GM12878 (cell line): ENCODE results near the gene ZNF653. TPM values are rescaled to one million over a fixed set of nuclear protein-coding genes. Genes with fewer than 3 reads are reported as not detected.
"Not testable (repeated sequence)": the region's sequence is repeated elsewhere in the genome, so short reads cannot be mapped to it uniquely, and the experiment has no call there.

ENCODE experiments used
- ATAC-seq: fragments of 200-7000 bp; cut with Tn5 transposase; 3 replicates; pipeline ENCODE4 v1.9.1; 2020; ENCODE audit warnings: mild to moderate bottlenecking, moderate library complexity
- BruUV-seq: library from RNA; stranded (reverse); fragments of 400-500 nt; replicated peaks from 2 replicates; lab custom pipeline; 2021; lab: Mats Ljungman, UMichigan
- CTCF ChIA-PET: fragments of 300-600 bp; sonication (Branson Sonifier 250); formaldehyde crosslinking; extraction: SDS; loops from one replicate; lab custom pipeline; 2021; ENCODE audit warnings: inconsistent platforms; lab: Yijun Ruan, JAX
- POLR2A ChIA-PET: fragments of 350-600 bp; formaldehyde crosslinking; extraction: SDS; loops from one replicate; lab custom pipeline; 2021; ENCODE audit warnings: inconsistent platforms; lab: Charles Lee
- RAD21 ChIA-PET: fragments of 300-600 bp; sonication (Branson Sonifier 250); formaldehyde crosslinking; loops from one replicate; lab custom pipeline; 2023; ENCODE audit warnings: antibody characterized with exemption; ENCODE audit not compliant: unreplicated experiment; lab: Charles Lee
- SMC1A ChIA-PET: fragments of 300-600 bp; sonication (Branson Sonifier 250); formaldehyde crosslinking; loops from one replicate; lab custom pipeline; 2023; ENCODE audit not compliant: unreplicated experiment, uncharacterized antibody; lab: Charles Lee
- DNase-seq: peaks from one replicate; pipeline ENCODE4 v3.0.0-alpha.2; 2011; ENCODE audit warnings: low read depth, low spot score
- FAIRE-seq: peaks from 3 replicates; lab custom pipeline; 2011; peaks lifted over from hg19 to GRCh38; lab: Jason Lieb, UNC
- H2AFZ ChIP-seq: 2 replicates; pipeline ENCODE4 v1.6.0; 2011; ENCODE audit warnings: low read depth, low read length, control low read depth; ENCODE audit not compliant: control insufficient read depth
- H3K27ac ChIP-seq: 2 replicates; pipeline ENCODE4 v1.5.1; 2011; ENCODE audit warnings: control low read depth; ENCODE audit not compliant: control insufficient read depth, insufficient read depth
- H3K27me3 ChIP-seq, 2 experiments: replicated peaks in 1 of 2; 2 replicates each; pipeline versions ENCODE4 v1.6.0 to v1.6.1; 2011; ENCODE audit warnings: low read length in 1 of 2; ENCODE audit not compliant: control insufficient read depth in 2 of 2, insufficient read depth in 2 of 2
- H3K36me3 ChIP-seq, 2 experiments: 2 replicates each; pipeline ENCODE4 v1.5.1; 2011; ENCODE audit warnings: low read length in 1 of 2; ENCODE audit not compliant: control insufficient read depth in 2 of 2, insufficient read depth in 2 of 2
- H3K4me1 ChIP-seq: 2 replicates; pipeline ENCODE4 v1.6.1; 2011; ENCODE audit warnings: mild to moderate bottlenecking, low read length, moderate library complexity, mixed read lengths; ENCODE audit not compliant: control insufficient read depth, insufficient read depth
- H3K4me2 ChIP-seq: 2 replicates; pipeline ENCODE4 v1.6.0; 2011; ENCODE audit warnings: control low read depth; ENCODE audit not compliant: control insufficient read depth, insufficient read depth
- H3K4me3 ChIP-seq: fragments of 200-600 bp; sonication (generic); 2 replicates; pipeline ENCODE4 v1.5.1; 2016
- H3K79me2 ChIP-seq: 2 replicates; pipeline ENCODE4 v1.6.0; 2011; ENCODE audit warnings: low read length; ENCODE audit not compliant: control insufficient read depth, insufficient read depth
- H3K9ac ChIP-seq: 2 replicates; pipeline ENCODE4 v1.8.0; 2011; ENCODE audit warnings: low read length, control low read depth, mixed read lengths; ENCODE audit not compliant: control insufficient read depth, insufficient read depth
- H3K9me3 ChIP-seq: replicated peaks from 3 replicates; pipeline ENCODE4 v1.5.1; 2011; ENCODE audit warnings: mild to moderate bottlenecking, low read length; ENCODE audit not compliant: control insufficient read depth, insufficient read depth
- H4K20me1 ChIP-seq: 2 replicates; pipeline ENCODE4 v1.6.0; 2011; ENCODE audit not compliant: control insufficient read depth, insufficient read depth
- ATF7 ChIP-seq: fragments of 450-650 bp; IDR thresholded peaks from 2 replicates; pipeline ENCODE4 v1.6.1; 2016; ENCODE audit warnings: low read depth, mild to moderate bottlenecking
- CHD1 ChIP-seq: IDR thresholded peaks from 2 replicates; pipeline ENCODE4 v1.6.1; 2012; ENCODE audit warnings: low read depth, low read length, improper control_type of control experiment
- CTCF ChIP-seq, 3 experiments: IDR thresholded peaks in 2 of 3; conservative IDR thresholded peaks in 1 of 3; 2 replicates each; pipeline ENCODE4 v1.5.1; 2011; ENCODE audit warnings: low read depth in 3 of 3, low read length in 3 of 3, mild to moderate bottlenecking in 3 of 3, control low read depth in 2 of 3, moderate library complexity in 2 of 3, inconsistent platforms in 1 of 3, mixed read lengths in 1 of 3; ENCODE audit not compliant: control insufficient read depth in 2 of 3, insufficient read depth in 1 of 3; ENCODE audit errors: extremely low read depth in 1 of 3
- SMC3 ChIP-seq: IDR thresholded peaks from 2 replicates; pipeline ENCODE4 v1.6.1; 2011; ENCODE audit warnings: low read length, improper control_type of control experiment, borderline replicate concordance
- TCF3 ChIP-seq: IDR thresholded peaks from 2 replicates; pipeline ENCODE4 v1.6.1; 2012; ENCODE audit warnings: low read depth, mild to moderate bottlenecking, low read length, borderline replicate concordance; ENCODE audit not compliant: insufficient read depth
- ZNF687 ChIP-seq: fragments of 450-650 bp; IDR thresholded peaks from 2 replicates; pipeline ENCODE4 v1.6.1; 2017; ENCODE audit warnings: mild to moderate bottlenecking, moderate library complexity
- WGBS: methylation state at CpG from one replicate; pipeline ENCODE4 v1.1.6; 2016; ENCODE audit warnings: low lambda C conversion rate; ENCODE audit not compliant: insufficient replicate concordance, insufficient coverage; ENCODE audit errors: missing lambda C conversion rate; 5-methylcytosine and 5-hydroxymethylcytosine counted together
- in situ Hi-C: fragments of 300-500 bp; cut with MboI; formaldehyde crosslinking; loops from 9 replicates; pipeline ENCODE4 v1.14.3; 2018; ENCODE audit warnings: mixed read lengths
- intact Hi-C: fragments of 100-400 bp; cut with micrococcal nuclease; formaldehyde crosslinking; loops from one replicate; pipeline ENCODE4 v1.14.2; 2022; ENCODE audit not compliant: unreplicated experiment
- polyA plus RNA-seq, 11 experiments: library from polyadenylated mRNA; depleted of rRNA in 4 of 11; unstranded in 6 of 11; stranded (reverse) in 5 of 11; fragments of >200 nt; fragmentation: Nextera tagmentation in 4 of 11; fragmentation: Illumina TruSeq in 1 of 11; extraction: Ambion mirVana in 4 of 11; extraction: Trizol in 1 of 11; gene quantifications; 1 replicate in 1 of 11; 2 replicates in 10 of 11; pipeline versions ENCODE4 v1.2.1 to v1.2.3, GENCODE V29; 2011 to 2016; ENCODE audit warnings: inconsistent platforms in 2 of 11, missing spikeins in 2 of 11, low read depth in 1 of 11
- total RNA-seq, 4 experiments: library from RNA; depleted of rRNA in 3 of 4; stranded (reverse); fragments of >200 nt in 3 of 4; fragmentation: Illumina TruSeq in 1 of 4; extraction: Trizol in 1 of 4; gene quantifications; 2 replicates each; pipeline versions ENCODE4 v1.2.1 to v1.2.3, GENCODE V29; 2013 to 2021

ZNF653 gene
- total and polyA plus RNA-seq, 10 of the 15 experiments (the other 5 are each of a cell fraction or from before 2014, with no cell fraction given), result 2.2 to 13.2 (median 6.7) TPM; not detected in 2

GRCh38 chr19:11461453-11461852, 44.2 kb downstream of the ZNF653 start (continued):
- TF ChIP-seq ZNF687, result no peak

DNA sequence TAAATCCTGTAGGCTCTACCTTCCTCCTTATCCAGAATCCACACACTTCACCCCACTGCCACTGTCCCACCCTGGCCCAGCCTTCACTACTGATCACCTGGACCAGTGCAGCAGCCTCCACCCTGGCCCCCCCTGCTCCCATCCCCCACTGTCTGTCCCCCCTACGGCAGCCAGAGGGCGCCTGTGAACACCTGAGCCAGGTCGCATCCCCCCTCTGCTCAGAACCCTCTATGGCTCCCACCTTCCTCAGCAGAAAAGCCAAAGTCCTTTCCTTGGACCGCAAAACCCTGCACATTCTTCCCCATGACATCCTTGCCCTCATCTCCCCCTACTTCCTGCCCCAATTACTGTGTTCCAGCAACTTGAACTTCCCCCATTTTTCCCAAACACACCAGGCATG, 45.4 kb downstream of the ZNF653 start:
- in situ Hi-C loops, result no loop called here
- ATAC-seq (0 out of 3 replicates have a peak, but pooled peaks have one; percentile 29), DNase-seq (no peak), FAIRE-seq (no peak)
- Histone ChIP-seq H3K36me3 (no peaks in the 10 kb centered on the region), H3K4me2 (no peak overlapping the region), H3K9me3 (no peaks in the 10 kb centered on the region), H3K9ac (no peak overlapping the region), H4K20me1 (no peaks in the 10 kb centered on the region), H3K79me2 (no peaks in the 10 kb centered on the region), H2AFZ (no peak overlapping the region), H3K27ac (no peak overlapping the region), H3K4me1 (no peaks in the 10 kb centered on the region; the same call in 1 of the 2 replicates), H3K27me3 (no peaks in the 10 kb centered on the region), H3K4me3 (no peak overlapping the region)
- POLR2A ChIA-PET, result no interaction called here
- 0% methylated on average over 2 of the region's 4 CpGs for WGBS
- RAD21 ChIA-PET, result no interaction called here
- no peak for TF ChIP-seq ATF7
- TF ChIP-seq SMC3, result 0 out of 2 replicates have a peak, but pooled peaks have one; percentile 16
- no peak for TF ChIP-seq CHD1
- peak; percentile 23 to 44 (median 32); a peak in 5 of 6 replicates for TF ChIP-seq CTCF (IDR thresholded peaks at IDR 0.05 in 2 of 3, conservative IDR thresholded peaks at IDR 0.05 in 1 of 3; ENCODE audit: control insufficient read depth in 2 of 3, extremely low read depth in 1 of 3, insufficient read depth in 1 of 3, low read depth in 3 of 3, low read length in 3 of 3)
- no peak for TF ChIP-seq TCF3
- SMC1A ChIA-PET, result no interaction called here
- BruUV-seq, result no TSS peak
- intact Hi-C loops, result no loop called here
- CTCF ChIA-PET, result interaction anchor here (1.6 kb wide), 1 partner anchor 77 kb away, joined by 5 read pairs; no protein-coding TSS in a partner anchor

DNA sequence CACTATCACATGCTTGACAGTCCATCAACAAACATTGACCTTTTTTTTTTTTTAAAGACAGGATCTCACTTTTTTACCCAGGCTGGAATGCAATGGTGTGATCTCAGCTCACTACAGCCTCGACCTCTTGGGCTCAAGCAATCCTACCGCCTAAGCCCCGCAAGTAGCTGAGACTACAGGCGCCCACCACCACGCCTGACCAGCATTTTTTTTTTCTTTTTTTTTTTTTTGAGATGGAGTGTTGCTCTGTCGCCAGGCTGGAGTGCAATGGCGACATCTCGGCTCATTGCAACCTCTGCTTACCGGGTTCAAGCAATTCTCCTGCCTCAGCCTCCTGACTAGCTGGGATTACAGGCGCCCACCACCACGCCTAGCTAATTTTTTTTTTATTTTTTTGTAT, 46.7 kb downstream of the ZNF653 start:
- intact Hi-C loops, H3K9ac ChIP-seq, H3K4me1 ChIP-seq, BruUV-seq, ATAC-seq, H3K9me3 ChIP-seq, H3K27me3 ChIP-seq, H3K27ac ChIP-seq, H3K4me3 ChIP-seq, H3K36me3 ChIP-seq, FAIRE-seq, SMC1A ChIA-PET, H3K4me2 ChIP-seq, in situ Hi-C loops, H3K79me2 ChIP-seq, H4K20me1 ChIP-seq, H2AFZ ChIP-seq, DNase-seq: not testable (repeated sequence)
- RAD21 ChIA-PET, result interaction anchor here (0.6 kb wide), 1 partner anchor 23 kb away, joined by 3 read pairs; no protein-coding TSS in a partner anchor
- WGBS, result 58% methylated on average over 10 of the region's 11 CpGs
- POLR2A ChIA-PET, result interaction anchor here (0.6 to 0.7 kb wide), 4 partner anchors 10 to 77 kb away, joined by 3 to 5 read pairs (median 5); no protein-coding TSS in a partner anchor
- CTCF ChIA-PET, result interaction anchor here (1.2 to 1.4 kb wide), 2 partner anchors 23 to 78 kb away, joined by 4 to 5 read pairs; no protein-coding TSS in a partner anchor
